HG02840 (cell line): ENCODE measurements around the gene ALK.

Source experiments
- ATAC-seq: cut with Tn5 transposase; IDR thresholded peaks from one replicate; pipeline ENCODE4 v1.9.1; 2021; ENCODE audit warnings: mild to moderate bottlenecking, moderate library complexity, moderate number of reproducible peaks; ENCODE audit not compliant: unreplicated experiment, low FRiP score

Gene ALK

GRCh38 chr2:29676886-29677453 is 244.4 kb downstream of the ALK start:
- no peak for ATAC-seq

- ATAC-seq: no peak
These were observed 256.8 kb downstream of the ALK start for GRCh38 chr2:29664578-29664977.

- ATAC-seq: no peak
These were observed 258.1 kb downstream of the ALK start for GRCh38 chr2:29663268-29663667.

GRCh38 chr2:29662861-29663260 is 258.5 kb downstream of the ALK start:
- ATAC-seq: no peak

- ATAC-seq: no peak
These were observed 261.2 kb downstream of the ALK start for GRCh38 chr2:29660201-29660600.

GRCh38 chr2:29659178-29659577 is 262.2 kb downstream of the ALK start:
- ATAC-seq: no peak

GRCh38 chr2:29657674-29658073 is 263.7 kb downstream of the ALK start:
- ATAC-seq: no peak

GRCh38 chr2:29655391-29656086 is 265.8 kb downstream of the ALK start:
- no peak for ATAC-seq

GRCh38 chr2:29650631-29651097 is 270.7 kb downstream of the ALK start:
- ATAC-seq: no peak

- no peak for ATAC-seq
These were observed 276.4 kb downstream of the ALK start for GRCh38 chr2:29644949-29645348.

GRCh38 chr2:29643196-29643595 is 278.2 kb downstream of the ALK start:
- ATAC-seq: no peak

- no peak for ATAC-seq
These were observed 281.0 kb downstream of the ALK start for GRCh38 chr2:29640360-29640759.

- ATAC-seq: no peak
These were observed 282.7 kb downstream of the ALK start for GRCh38 chr2:29638641-29639040.

GRCh38 chr2:29634916-29635315 is 286.5 kb downstream of the ALK start:
- no peak for ATAC-seq

GRCh38 chr2:29632018-29632417 is 289.4 kb downstream of the ALK start:
- no peak for ATAC-seq

GRCh38 chr2:29629495-29629894 is 291.9 kb downstream of the ALK start:
- ATAC-seq: no peak

- ATAC-seq: no peak
These were observed 292.5 kb downstream of the ALK start for GRCh38 chr2:29628862-29629261.

GRCh38 chr2:29628108-29628745 is 293.2 kb downstream of the ALK start:
- ATAC-seq: no peak

GRCh38 chr2:29627279-29627711 is 294.1 kb downstream of the ALK start:
- ATAC-seq: no peak

GRCh38 chr2:29620890-29621289 is 300.5 kb downstream of the ALK start:
- no peak for ATAC-seq

- ATAC-seq: no peak
These were observed 301.7 kb downstream of the ALK start for GRCh38 chr2:29619689-29620088.

GRCh38 chr2:29618024-29618423 is 303.4 kb downstream of the ALK start:
- no peak for ATAC-seq
